HG03457 (cell line): ENCODE data around the gene OR2AG2.

ENCODE experiments used
- ATAC-seq: cut with Tn5 transposase; IDR thresholded peaks from one replicate; pipeline ENCODE4 v1.9.1; 2021; ENCODE audit warnings: moderate number of reproducible peaks; ENCODE audit not compliant: unreplicated experiment

Gene OR2AG2

GRCh38 chr11:6742260-6742659 lies 29.5 kb downstream of the OR2AG2 start:
- no peak for ATAC-seq

- ATAC-seq: no peak
These were observed 33.2 kb downstream of the OR2AG2 start for GRCh38 chr11:6738590-6738989.

GRCh38 chr11:6737872-6738466 lies 33.8 kb downstream of the OR2AG2 start:
- ATAC-seq: peak; percentile 61

- no peak for ATAC-seq
These were observed 35.2 kb downstream of the OR2AG2 start for GRCh38 chr11:6736495-6737121.

- ATAC-seq: no peak
These were observed 36.5 kb downstream of the OR2AG2 start for GRCh38 chr11:6735306-6735705.

- ATAC-seq: no peak
These were observed 37.2 kb downstream of the OR2AG2 start for GRCh38 chr11:6734616-6735015.

GRCh38 chr11:6733326-6734275 lies 38.2 kb downstream of the OR2AG2 start:
- ATAC-seq: no peak

GRCh38 chr11:6727971-6728760 lies 43.6 kb downstream of the OR2AG2 start:
- ATAC-seq: no peak

- no peak for ATAC-seq
These were observed 46.3 kb downstream of the OR2AG2 start for GRCh38 chr11:6725386-6725896.

GRCh38 chr11:6724013-6724412 lies 47.8 kb downstream of the OR2AG2 start:
- no peak for ATAC-seq

- ATAC-seq: no peak
These were observed 50.4 kb downstream of the OR2AG2 start for GRCh38 chr11:6721343-6721742.

GRCh38 chr11:6719576-6719975 lies 52.2 kb downstream of the OR2AG2 start:
- ATAC-seq: no peak

- no peak for ATAC-seq
These were observed 54.4 kb downstream of the OR2AG2 start for GRCh38 chr11:6717426-6717825.
